GM21825 (cell line): ENCODE results near the gene WDR27.

Experiments
- ATAC-seq: cut with Tn5 transposase; IDR thresholded peaks from one replicate; pipeline ENCODE4 v1.9.1; 2021; ENCODE audit warnings: mild to moderate bottlenecking, moderate library complexity; ENCODE audit not compliant: unreplicated experiment

The WDR27 gene

GRCh38 chr6:169568314-169569087 lies 133.3 kb downstream of the WDR27 start:
- ATAC-seq = no peak

- no peak for ATAC-seq
Observed at GRCh38 chr6:169567819-169568218, 134.0 kb downstream of the WDR27 start.

GRCh38 chr6:169566961-169567750 lies 134.7 kb downstream of the WDR27 start:
- ATAC-seq = no peak

GRCh38 chr6:169566319-169566718 lies 135.5 kb downstream of the WDR27 start:
- no peak for ATAC-seq

- no peak for ATAC-seq
Observed at GRCh38 chr6:169564453-169565240, 137.2 kb downstream of the WDR27 start.

GRCh38 chr6:169561665-169562064 lies 140.2 kb downstream of the WDR27 start:
- ATAC-seq = no peak

- no peak for ATAC-seq
Observed at GRCh38 chr6:169559592-169559991, 142.2 kb downstream of the WDR27 start.

GRCh38 chr6:169558774-169559441 lies 142.9 kb downstream of the WDR27 start:
- ATAC-seq = no peak

GRCh38 chr6:169558378-169558773 lies 143.5 kb downstream of the WDR27 start:
- ATAC-seq = no peak

- ATAC-seq = no peak
Observed at GRCh38 chr6:169557887-169558286, 143.9 kb downstream of the WDR27 start.

GRCh38 chr6:169556758-169557548 lies 144.9 kb downstream of the WDR27 start:
- peak; percentile 100 for ATAC-seq

GRCh38 chr6:169555971-169556617 lies 145.7 kb downstream of the WDR27 start:
- no peak for ATAC-seq

GRCh38 chr6:169545982-169546381 lies 155.8 kb downstream of the WDR27 start:
- ATAC-seq = no peak

- ATAC-seq = no peak
Observed at GRCh38 chr6:169543704-169544103, 158.1 kb downstream of the WDR27 start.

GRCh38 chr6:169542491-169542890 lies 159.3 kb downstream of the WDR27 start:
- no peak for ATAC-seq

- ATAC-seq = no peak
Observed at GRCh38 chr6:169539176-169539897, 162.5 kb downstream of the WDR27 start.

- no peak for ATAC-seq
Observed at GRCh38 chr6:169536446-169537170, 165.2 kb downstream of the WDR27 start.

GRCh38 chr6:169534039-169534421 lies 167.8 kb downstream of the WDR27 start:
- ATAC-seq = no peak
